Gastroesophageal sphincter (tissue), 3 donors: ENCODE measurements around the gene THADA.

ENCODE experiments used
- CTCF ChIP-seq, 4 experiments: fragments of 200-600 bp in 2 of 4; fragments of 450-650 bp in 2 of 4; sonication (generic) in 1 of 4; IDR thresholded peaks; one replicate each; pipeline ENCODE4 v1.5.1; 2017 to 2019; ENCODE audit warnings: antibody characterized with exemption in 4 of 4, mild to moderate bottlenecking in 2 of 4, moderate library complexity in 2 of 4
- EP300 ChIP-seq: sonication (generic); formaldehyde crosslinking; IDR thresholded peaks from one replicate; pipeline ENCODE4 v1.6.1; 2017; ENCODE audit warnings: antibody characterized with exemption, mild to moderate bottlenecking

GRCh38 chr2:43254331-43254730 lies 341.5 kb downstream of the THADA start:
- TF ChIP-seq CTCF (IDR thresholded peaks at IDR 0.05) (no peak), EP300 (no peak)
